GM18505 (cell line): ENCODE data around the gene CDHR2.
"Not testable (repeated sequence)": the region's sequence is repeated elsewhere in the genome, so short reads cannot be mapped to it uniquely, and the experiment has no call there.

ENCODE experiments used
- ATAC-seq: cut with Tn5 transposase; IDR thresholded peaks from one replicate; pipeline ENCODE4 v1.9.1; 2021; ENCODE audit not compliant: unreplicated experiment
- POLR2A ChIP-seq: IDR thresholded peaks from 4 replicates; pipeline ENCODE4 v1.6.1; 2011; ENCODE audit warnings: borderline replicate concordance; ENCODE audit not compliant: insufficient read depth, insufficient read length; ENCODE audit errors: extremely low read depth

Gene CDHR2

DNA sequence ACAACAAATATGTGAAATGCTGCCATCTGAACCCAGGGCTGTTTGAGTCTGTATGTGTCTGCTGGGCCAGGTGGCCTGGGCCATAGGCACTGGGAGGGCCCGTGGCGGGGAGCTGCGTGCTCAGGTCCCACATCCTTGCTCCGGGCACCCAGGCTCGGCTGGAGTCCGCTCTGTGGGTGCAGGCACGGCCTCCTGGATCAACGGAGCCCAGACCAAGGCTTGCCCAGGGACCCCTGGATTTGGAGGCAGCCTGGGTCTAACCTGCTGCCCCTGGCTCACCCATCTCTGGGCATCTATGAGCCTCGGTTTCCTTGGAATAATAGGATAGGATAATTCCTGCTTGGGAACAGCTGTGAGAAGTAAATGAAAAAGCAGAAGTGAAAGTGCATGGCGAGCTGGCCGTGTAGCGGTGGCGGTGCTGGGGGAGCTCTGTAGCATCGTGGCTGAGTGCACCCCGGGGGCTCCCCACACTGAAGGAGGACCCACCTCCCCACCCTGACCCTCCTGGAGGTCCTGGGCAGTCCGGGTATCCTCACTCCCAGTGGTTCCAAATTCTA is 1.2 kb downstream of the CDHR2 start:
- no peak for TF ChIP-seq POLR2A
- no peak for ATAC-seq

DNA sequence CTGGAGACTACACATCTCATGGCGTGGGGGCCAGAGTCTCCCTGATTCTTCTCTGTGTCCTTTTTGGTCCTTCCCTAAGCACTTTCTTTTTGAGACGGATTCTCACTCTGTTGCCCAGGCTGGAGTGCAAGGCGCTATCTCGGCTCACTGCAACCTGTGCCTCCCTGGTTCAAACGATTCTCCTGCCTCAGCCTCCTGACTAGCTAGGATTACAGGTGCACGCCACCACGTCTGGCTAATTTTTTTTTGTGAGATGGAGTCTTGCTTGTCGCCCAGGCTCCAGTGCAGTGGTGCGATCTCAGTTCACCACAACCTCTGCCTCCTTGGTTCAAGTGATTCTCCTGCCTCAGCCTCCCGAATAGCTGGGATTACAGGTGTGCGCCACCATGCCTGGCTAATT is 1.8 kb downstream of the CDHR2 start:
- ATAC-seq, result not testable (repeated sequence)

DNA sequence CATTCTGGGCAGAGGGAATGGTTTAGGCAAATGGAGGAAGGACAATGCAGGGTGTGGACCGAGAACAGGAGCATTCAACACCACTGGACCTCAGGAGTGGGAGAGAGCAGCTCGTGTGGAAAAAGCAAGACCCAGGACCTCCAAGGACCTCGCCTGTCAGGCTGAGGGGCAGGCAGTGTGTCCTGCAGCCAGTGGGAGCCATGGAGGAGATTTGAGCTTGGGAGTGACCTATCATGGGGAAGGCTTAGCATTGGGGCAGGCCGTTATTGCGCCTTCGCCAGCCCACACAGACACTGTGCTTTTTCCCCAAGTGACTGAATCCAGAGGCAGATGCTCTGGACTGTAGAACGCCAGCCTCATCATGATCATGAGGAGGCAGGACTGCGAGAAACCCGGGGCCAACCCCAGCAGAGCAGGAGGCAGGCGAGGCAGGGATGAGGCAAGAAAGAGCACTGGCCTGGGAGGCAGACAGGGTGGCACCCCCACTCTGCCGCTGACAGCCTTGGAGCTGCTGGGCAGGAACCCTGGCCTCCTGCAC is 3.3 kb downstream of the CDHR2 start:
- TF ChIP-seq POLR2A, result no peak

DNA sequence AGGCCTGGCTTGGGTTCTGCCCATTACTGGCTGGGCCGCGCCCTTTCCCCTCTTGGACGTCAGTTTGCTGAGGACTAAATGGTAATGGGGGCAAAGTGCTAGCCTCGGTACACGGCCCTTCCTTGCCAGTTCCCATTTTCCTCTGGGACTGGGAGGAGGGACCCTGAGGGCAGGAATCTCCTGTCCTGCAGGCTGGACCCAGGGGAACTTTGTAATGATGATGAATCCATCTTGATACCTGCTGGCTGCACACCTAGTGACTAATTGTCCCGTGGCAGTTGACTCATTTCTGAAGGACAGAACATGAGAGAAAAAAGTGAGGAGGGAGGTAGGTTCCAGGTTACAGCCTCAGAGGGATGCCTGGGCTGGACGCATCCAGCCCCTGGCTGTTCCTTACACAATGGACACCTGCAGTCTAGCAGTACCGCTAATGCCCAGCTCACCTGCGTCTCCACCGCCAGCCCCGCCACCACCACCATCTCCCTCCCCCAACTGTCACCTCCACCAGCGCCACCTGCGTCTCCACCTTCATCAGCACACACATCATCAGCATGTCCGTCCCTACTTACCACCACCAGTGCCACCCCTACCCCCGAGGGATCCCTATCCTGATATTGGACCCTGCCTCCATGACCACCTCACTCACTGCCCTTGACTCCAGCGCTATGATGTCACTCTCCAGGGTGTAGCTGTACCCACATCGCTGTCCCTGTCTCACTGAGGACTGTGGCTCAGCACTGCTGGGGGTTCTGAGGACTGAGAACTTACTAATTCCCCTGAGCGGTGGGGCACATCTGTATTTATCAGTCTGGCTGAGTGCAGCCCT is 4.3 kb downstream of the CDHR2 start:
- no peak for ATAC-seq
- no peak for TF ChIP-seq POLR2A

More for the DNA sequence above, 3.3 kb downstream of the CDHR2 start:
- no peak for ATAC-seq

DNA sequence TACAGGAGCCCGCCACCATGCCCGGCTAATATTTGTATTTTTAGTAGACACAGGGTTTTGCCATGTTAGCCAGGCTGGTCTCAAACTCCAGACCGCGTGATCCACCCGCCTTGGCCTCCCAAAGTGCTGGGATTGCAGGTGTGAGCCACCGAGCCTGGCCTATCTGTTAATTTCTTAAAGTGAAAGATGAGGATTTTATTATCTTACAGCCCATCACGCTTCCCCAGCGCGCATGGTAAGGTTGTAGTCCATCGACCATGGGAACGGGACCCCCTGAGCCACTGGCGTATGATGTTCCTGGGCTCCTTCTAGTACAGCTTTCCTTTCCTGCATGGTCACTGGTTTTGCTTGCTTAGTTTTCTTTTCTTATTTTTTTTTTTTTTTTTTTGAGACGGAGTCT is 8.7 kb downstream of the CDHR2 start:
- ATAC-seq, result no peak
- no peak for TF ChIP-seq POLR2A

DNA sequence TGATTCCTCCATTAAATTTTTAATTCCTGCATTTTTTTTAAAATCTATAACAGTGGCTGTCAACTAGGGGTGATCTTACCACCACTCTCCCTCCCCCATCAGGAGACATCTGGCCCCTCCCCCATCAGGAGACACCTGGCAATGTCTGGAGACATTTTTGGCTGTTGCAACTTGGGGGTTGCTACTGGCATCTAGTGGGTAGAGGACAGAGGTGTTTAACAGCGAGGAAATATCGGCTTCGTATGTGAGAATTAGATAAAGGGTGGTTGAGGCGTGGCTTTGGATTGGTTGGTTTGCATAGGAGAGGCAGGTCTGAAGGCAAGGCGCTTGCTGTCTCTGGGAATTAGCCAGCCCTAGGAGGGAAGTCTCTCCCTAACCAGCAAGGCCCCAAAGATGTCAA is 10.5 kb downstream of the CDHR2 start:
- ATAC-seq, result no peak
- no peak for TF ChIP-seq POLR2A

DNA sequence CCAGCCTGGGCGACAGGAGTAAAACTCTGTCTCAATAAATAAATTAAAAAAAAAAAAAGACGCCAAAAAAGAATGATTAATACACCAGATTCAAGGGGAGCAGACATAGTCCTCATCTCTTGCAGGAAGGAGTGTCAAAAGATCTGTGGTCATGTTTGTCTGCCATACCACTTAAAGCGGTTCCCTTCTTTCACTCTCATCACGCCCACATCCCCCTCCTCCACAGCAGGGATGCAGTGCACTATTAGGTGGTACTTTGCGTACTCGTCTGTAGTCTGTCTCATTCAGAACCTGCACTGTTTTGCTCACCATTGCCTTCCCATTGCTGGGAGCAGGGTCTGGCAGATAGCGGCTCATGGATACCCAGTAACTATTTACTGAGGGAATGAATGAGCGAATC is 11.2 kb downstream of the CDHR2 start:
- TF ChIP-seq POLR2A, result no peak
- no peak for ATAC-seq

DNA sequence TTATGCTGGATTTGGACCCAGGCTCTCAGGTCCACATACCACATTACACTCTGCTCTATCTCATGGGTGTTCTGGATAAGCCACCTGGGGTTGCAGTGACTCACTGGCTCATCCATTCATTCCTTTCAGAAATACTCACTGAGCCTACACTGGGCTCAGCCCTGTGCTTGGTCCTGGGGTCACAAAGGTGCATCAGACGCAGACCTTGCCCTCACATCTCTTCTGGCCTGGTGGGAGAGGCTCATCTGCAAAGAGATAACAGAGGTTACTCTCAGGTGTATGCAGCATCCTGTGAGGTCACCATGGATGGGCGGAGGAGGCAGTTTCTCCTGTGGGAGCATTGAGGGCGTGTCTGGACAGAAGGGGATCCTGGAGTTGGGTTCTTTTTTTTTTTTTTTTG is 12.1 kb downstream of the CDHR2 start:
- ATAC-seq, result no peak
- TF ChIP-seq POLR2A, result no peak

DNA sequence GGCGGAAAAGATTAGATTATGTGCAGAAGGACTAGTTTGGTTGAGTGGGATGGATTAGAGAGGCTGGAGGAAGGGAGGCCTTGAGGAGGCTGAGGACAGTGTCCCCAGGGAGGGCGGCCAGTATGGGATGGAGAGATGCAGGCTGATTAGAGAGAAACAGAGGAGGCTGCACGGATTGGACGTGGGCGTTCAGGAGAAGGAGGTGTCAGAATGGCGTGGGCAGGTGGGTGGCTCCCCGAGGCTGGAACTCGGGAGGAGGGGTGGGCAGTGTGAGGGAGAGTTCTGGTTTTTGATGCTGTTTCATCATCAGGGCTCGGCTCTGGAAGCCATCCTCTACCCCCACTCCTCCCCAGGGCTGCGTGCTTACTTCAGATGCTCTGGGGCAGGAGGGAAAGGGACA is 13.0 kb downstream of the CDHR2 start:
- TF ChIP-seq POLR2A, result no peak
- no peak for ATAC-seq

DNA sequence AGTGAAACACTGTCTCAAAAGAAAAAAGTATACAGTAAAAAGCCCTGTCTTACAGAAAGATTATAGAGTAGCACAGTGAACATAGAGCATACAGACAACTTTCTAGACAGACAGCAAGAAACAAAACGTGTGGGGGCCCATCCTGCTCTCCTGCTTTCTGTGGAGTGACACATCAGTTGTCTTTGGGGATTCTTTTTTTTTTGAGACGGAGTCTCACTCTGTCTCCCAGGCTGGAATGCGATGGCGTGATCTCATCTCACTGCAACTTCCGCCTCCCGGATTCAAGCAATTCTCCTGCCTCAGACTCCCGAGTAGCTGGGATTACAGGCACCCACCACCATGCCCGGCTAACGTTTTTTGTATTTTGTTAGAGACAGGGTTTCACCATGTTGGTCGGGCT is 14.9 kb downstream of the CDHR2 start:
- TF ChIP-seq POLR2A, result no peak
- ATAC-seq, result no peak

DNA sequence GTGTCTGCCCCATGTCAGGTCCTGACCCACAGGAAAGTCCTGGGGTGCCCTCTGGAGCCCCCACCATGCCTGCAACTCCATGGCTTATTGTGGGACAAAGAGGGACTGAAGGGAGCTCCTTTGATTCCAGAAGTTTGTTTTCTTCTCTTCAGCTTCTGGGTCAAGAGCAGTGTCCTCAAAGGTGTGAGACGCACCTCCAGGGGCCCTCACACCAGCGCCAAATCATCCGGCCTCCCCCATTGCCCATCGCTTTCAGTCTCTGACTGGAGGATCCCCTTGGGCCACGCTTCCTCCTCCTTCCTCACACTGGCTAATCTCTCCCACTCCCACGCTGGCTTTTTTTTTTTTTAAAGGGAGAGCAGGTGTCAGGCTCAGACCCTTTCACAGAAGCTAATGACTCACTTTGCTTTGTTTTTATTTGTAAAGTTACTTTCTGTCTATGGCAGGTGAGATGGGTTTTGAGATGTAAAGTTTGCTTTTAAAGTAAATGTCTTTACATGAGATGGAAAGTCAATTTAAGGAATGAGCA is 16.7 kb downstream of the CDHR2 start:
- TF ChIP-seq POLR2A, result no peak
- ATAC-seq, result no peak

DNA sequence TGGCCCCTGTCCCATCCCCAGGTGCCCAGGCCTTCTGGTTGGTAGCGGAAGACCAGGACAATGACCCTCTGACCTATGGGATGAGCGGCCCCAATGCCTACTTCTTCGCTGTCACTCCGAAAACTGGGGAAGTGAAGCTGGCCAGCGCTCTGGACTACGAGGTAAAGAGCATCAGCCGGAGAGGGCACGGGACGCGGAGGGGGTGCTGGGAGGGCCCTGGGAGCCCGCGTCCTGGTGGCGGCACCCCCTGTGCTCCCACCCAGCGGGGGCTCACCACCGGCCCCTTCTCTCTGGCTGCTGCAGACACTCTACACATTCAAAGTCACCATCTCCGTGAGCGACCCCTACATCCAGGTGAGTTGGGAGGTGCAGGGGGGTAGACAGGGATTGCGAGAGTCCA is 19.5 kb downstream of the CDHR2 start:
- no peak for ATAC-seq
- TF ChIP-seq POLR2A, result no peak

DNA sequence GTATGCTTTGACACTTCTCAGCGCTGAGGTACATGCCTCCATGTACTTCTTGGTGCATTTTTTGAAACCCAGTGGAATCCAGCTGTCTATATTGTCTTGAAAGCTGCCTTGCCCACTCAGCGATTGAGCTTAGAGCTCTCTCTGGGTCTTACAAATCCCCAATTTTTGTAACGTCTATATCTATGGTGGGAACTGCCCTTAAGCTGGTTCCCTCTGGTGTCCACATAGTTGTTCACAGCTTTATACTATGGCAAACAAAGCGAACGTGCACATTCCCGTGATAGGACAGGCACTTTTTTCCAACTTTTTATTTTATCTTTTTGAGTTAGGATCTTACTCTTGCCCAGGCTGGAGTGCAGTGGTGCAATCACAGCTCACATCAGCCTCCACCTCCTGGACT is 20.9 kb downstream of the CDHR2 start:
- TF ChIP-seq POLR2A, result no peak
- no peak for ATAC-seq
